NCI-H2227 treated with DMSO at 0.1 percent for 48 hours (cell line): ENCODE results near the gene DNMBP.
"Not testable (repeated sequence)": the region's sequence is repeated elsewhere in the genome, so short reads cannot be mapped to it uniquely, and the experiment has no call there.

Source experiments
- DNase-seq: peaks from one replicate; lab custom pipeline; 2025; lab: John Stamatoyannopoulos, UW

DNMBP gene

DNA sequence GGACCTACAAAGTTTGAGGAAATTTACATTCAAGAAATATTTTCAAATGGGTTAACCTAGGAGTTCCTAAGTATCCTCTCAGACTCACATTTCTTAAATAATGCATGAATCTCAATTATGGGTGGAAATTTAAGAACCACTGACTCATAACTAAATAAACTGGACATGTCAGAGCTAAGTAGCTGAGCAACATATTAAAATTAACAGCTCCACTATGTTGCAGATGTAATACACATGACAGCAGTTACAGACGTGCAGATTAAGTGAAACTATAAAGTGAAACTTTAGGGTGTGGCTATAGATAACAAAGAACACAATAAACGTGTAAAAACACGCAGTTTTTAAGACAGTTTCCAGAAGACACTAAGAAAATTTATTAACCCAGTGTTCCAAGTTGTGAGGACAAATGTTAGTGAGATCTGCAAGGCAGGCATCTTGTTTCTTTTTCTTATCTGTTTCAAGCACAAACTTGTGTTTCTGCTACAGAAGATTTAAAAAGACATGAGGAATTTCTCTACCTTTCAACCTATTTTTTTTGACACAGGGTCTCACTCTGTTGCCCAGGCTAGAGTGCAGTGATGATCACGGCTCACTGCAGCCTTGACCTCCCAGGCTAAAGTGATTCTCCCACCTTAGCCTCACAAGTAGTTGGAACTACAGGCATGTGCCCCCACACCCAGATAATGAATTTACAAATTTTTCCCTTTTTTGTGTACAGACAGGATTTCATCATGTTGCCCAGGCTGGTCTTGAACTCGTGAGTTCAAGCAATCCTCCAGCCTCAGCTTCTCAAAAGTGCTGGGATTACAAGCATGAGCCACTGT is 25.3 kb downstream of the DNMBP start:
- no peak for DNase-seq

DNA sequence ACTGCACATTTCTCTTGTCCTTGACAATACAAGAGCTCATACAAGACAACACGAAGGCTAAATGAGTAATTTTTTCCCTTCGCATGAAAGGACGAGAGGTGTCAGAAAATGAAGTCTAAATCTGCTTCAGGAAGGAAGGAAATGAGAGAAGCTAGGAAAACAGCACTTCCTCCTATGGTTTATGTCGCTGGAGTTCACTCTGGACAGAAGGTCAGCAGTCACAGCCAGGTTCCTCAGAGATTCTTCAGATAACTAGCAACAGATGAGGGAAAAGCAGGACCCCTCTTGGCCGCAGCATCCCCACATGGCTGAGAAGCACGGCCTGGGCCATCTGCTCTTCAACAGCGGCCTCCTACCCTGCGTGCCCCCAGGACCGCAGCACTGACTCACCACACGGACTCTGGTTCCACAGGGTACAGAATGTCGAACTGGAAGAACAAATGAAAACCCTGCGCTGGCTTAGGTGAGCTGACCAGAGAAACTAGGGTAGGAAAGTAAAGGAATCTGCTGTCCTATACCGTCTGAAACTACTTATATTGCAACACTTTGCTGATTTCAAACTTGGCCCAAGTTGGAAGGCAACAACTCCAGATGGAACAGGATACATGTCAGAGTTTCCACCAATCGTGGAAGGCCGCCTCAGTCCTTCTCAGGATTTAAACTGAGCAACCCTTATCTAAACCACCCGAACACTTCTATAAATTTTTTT is 26.3 kb downstream of the DNMBP start:
- DNase-seq = no peak

DNA sequence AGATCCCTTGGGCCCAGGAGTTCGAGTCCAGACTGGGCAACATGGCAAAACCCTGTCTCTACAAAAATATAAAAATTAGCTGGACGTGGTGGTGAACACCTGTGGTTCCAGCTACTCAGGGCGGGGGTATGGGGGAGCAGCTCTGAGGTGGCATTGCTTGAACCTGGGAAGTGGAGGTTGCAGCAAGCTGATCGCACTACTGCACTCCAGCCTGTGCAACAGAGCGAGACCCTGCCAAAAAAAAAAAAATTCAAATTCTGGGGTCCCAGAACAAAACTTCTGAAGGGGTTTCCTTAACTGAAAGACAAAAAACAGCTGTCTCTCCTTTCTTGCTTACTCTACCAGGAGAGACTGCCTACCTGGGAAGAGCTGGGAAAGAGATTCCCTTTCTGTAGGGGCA is 27.0 kb downstream of the DNMBP start:
- DNase-seq = no peak

DNA sequence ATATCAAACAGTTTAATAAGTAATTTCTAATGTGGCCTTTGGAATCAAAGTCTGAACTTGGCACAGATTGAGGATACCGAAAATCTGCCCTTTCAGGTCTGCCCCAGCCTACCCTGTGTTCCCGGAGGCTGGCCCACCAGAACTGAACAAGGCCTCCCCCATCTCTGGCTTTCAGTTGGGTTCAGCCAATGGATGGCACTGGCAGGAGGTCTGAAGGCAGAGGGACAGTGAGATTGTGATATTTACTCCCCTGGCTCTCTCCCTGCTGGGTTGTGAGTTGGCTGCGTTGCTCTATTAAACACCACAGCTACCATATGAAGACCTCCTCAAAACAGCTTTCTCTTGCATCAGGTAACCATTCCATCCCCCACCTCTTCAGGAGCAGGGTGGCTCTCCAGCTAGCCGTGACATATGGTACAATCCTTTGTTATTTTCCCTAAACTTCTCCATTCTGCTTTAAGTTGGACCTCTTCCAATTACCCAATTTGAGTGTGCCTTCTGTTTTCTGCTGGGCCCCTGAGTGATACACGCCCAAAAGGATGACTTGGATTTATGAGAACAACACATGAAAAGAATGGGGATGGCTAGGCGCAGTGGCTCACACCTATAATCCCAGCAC is 28.1 kb downstream of the DNMBP start:
- DNase-seq = no peak

DNA sequence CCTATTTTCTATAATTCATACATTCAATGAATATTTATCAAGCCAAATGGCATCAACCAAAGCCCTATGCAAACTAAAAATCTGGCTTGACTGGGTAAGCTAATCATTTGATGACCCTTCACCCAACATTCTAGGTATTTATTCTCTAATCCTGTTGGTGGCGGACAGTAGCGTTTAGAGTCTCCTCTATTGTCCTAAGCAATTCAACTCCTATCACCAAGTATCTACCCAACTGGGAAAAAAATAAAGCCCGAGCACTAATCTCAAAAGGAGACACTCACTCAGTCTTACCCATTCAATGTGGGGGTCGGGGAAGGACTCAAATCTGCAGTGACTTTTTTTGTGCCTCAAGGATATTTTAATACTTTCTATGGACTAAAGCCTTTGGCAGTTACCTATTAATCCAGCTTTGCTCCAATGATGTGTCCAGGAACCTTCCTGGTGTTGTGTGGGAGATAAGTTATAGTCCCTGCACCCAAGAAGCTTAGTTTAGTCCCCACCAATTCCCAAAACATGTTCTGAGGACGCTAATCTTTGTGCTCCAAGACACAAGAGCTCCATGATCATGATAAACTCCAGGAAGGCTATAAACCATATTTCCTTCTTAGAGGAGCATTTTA is 30.6 kb downstream of the DNMBP start:
- no peak for DNase-seq

DNA sequence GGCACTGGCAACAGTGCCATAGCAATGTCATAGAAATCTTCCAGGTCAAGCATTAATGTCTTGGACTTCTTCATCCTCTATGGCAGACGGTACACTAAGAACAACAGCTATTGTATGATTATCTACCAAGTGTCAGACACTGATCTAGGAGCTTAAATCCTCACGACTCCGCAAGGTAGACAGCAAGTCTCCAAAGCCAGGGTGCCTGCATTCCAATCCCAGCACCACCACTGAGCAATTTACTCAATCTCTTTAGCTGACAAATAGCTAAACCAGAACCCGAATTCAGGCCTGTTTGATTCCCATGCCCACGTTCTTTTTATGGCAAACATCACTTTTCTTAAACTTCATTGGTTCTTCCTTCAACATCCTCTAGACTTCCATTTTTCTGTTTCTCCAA is 31.8 kb downstream of the DNMBP start:
- DNase-seq = no peak

DNA sequence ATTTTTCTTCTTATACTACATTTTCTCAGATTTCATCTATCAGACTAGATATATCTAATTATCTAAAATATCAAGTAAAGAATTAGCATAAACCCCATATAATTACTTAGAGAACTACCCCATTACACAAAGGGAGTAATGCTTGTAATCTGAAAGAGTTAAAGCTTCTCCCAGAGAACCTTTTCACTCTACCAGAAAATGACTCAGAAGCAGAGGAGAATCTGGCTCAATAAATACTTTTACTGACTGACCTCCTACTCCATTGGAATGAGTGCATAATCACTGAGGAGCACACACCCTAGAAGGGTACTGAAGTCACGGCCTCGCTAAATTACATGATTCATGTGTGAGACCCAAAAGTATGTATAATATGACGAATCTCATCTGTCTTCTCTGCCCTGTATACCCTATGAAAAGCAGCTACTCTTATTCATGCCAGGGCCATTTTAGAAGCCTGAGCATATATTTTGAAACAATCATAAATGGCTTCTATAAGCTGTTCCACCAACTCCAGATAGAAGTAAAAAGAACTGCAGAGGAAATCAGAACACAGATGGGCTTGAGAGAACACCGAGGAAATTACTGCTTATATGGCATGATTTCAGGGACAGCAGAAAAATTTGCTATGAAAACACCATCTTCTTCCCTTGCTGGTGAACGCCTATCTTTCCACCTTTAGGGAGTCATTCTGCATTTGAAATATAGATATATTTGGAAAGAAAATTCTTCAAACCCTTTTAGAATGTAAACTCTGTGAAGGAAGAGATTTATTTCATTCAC is 32.7 kb downstream of the DNMBP start:
- DNase-seq = no peak

DNA sequence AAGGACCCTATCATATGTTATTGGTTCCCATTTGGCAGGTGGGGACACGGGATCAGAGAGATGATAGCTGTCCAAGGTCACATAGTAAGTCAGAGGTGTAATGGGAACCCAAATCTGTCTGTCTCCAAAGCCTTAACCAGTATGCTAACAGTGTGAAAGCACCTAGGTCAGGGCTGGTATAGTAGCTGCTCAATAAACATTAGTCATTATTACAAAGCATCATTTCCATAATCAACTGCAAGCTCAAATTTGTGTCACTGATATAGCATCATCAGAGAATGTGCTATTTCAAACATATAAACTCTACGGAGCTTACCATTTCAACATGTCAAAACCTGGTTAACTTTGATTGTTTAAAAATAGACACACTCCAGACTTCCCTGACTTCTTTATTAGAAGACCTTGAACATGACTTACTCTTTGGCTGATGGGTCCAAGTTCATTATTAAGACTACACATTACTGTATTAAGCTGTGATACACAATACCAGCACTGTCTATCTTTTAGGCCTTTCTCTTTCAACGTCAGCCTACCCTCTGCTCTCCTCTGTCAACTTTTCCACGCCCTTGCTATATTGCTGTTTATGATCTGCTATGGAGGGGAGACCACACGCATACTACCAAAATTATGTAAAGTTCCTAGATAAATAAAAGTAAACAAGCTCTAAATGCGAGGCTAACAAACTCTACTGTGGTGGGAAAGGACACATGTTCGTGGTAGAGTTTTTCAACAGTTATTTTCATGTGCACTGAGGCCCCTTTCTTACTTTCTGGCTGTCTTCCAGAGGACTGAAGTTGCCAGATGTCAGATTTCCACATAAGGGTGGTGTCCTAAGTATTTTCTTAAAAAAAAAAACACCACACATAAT is 33.6 kb downstream of the DNMBP start:
- no peak for DNase-seq

DNA sequence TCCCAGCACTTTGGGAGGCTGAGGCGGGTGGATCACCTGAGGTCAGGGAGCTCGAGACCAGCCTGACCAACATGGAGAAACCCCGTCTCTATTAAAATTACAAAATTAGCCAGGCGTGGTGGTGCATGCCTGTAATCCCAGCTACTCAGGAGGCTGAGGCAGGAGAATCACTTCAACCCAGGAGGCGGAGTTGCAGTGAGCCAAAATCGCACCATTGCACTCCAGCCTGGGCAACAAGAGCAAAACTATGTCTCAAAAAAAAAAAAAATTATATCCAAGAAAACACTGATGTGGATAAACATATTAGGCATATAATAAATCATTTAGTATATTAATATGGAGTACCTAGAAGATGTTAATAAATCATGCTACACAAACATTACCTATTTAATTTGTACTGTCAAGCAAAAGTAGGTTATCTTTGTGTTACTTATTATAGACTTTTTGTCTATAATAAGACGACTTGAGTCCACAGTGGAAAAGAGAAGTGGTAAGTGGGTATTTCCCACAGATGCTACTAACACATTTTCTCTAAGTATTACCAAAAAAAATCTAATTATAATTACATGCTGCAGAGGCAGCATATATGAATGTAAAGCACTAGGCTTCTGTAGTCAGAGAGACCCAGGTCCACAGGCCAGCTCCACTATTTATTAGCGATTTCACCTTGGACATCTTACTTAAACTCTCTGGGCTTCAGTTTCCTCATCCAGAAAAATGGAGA is 34.5 kb downstream of the DNMBP start:
- DNase-seq = no peak

DNA sequence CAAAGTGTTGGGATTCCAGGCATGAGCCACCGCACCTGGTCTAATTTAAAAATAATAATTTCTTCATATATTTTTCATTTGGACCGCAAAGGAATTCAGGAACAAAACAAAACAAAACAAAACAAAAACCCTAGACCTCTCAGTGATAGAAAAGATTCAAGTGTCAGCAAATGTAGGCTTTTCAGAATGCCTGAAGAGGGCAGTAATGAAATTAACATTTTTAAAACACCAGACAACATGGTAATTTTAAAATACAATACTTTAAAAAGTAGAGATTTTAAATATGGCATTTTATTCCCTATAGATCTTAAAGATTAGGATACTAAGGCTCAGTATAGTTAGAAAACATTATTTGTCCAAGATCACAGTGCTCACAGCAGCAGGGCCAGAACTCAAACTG is 36.6 kb downstream of the DNMBP start:
- DNase-seq = no peak

DNA sequence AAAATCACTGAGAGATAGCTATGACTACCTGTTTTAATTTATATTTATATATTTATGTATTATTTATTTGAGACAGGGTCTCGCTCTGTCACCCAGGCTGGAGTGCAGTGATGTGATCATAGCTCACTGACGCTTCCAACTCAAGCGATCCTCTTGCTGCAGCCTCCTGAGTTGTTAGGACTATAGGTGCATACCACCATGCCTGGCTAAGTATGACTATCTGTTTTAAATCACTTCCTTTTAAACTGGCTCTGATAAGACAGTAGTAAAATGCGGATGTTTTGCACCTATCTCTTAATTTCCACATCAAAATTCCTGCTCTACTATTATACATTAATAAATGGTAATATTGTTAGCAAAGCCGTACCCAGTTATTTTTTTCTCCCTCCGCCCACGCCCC is 41.8 kb downstream of the DNMBP start:
- no peak for DNase-seq

DNA sequence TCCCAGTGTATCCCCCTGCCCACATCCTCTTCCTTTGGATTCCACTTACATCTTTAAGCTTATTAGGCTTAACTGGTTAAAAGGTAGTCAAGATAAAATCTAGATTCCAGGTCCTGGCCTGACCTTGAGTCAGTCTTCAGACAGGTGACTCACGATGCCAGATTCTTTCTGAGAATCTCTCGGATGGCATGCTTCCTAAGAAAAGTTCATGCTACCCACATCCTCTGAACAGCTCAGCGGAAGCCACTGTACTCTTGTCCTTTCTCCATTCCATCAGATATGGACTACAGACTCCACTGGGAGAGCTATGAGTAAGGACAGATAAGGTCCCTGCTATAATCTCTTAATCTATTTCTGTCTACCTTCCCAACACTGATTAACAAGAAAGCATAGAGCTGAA is 43.4 kb downstream of the DNMBP start:
- no peak for DNase-seq

DNA sequence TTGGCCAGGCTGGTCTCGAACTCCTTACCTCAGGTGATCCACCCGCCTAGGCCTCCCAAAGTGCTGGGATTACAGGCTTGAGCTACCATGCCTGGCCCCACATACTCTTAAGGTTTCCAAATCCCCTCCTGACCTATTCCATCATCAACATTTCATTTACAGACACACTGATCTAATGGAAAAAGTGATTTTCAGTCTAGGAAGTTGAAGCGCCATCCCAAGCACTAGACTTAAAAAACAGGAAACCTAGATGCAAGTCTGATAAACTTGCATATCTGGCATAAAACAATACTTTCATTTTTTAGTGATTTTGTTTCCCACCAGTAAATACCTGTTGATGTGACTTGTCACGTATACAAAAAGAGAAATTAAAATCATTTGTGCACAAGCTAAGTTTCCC is 44.0 kb downstream of the DNMBP start:
- DNase-seq = no peak

DNA sequence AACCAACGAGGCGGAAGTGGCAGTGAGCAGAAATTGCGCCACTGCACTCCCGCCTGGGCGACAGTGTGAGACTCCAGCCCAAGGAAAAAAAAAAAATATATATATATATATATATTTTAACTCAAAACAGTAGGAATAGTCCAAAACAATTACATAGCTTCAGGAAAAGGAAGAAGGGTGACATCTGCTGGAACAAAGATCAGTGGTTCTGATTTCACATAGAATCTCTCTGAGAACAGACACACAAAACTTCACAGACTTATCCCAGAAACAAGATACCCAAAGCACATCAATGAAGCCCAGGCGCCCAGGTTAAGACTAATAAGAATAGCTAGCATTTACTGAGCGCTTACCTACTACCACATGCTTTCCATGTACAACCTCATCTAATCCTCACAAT is 45.0 kb downstream of the DNMBP start:
- DNase-seq = no peak

DNA sequence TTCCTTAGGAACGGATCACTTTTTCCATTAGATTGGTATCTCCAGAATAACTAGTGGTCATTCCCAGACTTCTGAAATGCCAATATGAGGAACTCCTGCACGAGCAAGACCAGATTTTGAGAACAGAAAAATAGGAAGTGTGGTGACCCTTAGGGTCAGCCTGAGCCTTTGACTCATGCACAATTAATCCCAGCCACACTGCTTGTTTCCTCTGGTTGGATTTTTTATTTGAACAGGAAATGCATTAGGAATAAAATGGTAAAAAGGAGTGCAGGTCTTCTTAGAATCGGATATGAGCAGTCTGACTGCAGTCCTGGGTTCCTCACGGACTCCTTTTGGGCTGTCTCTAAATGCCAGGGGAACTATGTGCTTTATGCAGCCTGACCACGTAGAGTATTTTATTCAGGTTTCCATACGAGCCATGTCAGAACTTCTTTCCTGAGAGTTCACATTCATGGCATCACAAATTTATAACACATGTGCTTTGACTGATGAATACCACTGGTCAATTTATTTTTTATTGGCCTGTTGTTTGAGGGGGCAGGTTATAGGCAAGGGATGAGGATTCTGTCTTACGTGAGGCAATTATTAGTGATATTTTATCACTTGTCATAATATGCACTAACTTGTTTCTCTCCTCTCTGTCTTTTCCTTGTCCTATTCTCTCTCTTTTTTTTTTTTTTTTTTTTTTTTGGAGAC is 46.1 kb downstream of the DNMBP start:
- not testable (repeated sequence) for DNase-seq

DNA sequence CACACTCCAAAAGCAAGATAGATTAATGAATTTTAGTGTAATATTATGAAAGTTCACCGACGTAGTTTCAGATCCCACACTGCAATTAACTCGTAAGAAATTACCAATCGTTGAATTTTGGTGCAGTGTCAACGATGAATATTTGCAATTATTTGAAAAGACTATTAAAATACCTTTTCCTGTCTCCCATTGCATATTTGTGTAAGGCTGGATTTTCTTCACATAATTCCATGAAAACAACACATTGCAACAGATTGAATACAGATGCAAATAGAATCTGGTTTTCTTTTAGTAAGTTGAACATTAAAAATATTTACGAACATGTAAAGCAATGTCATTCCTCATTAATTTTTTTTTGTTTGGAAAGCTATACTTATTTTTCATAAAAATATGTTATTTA is 50.9 kb downstream of the DNMBP start:
- DNase-seq = no peak

DNA sequence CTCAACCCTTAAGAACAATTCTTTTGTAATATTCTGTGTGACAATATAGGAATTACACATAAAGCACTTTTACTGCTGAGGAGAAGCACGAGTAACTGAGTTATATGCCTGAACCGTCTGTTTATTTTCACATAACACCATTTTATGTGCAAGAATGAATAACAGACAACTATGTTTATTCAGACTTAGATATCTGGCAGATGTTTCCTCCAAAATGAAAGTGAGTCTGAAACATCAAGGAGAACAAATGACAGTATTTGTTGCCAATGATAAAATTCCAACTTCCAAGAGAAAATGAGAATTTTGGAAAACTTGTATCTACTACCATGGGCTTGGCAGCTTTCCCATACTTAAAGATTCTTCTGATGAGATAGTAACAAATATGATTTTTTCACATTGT is 51.4 kb downstream of the DNMBP start:
- no peak for DNase-seq

DNA sequence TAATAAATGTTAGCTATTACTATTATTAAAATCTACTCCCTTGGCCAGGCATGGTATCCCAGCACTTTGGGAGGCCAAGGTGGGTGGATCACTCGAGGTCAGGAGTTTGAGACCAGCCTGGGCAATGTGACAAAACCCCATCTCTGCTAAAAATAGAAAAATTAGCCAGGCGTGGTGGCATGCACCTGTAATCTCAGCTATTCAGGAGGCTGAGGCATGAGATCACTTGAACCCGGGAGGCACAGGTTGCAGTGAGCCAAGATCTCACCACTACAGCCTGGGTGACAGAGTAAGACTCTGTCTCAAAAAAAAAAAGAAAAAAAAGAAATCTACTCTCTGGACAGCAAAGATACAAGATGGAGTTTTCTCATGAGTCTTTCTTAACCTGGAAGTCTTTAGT is 56.2 kb downstream of the DNMBP start:
- not testable (repeated sequence) for DNase-seq

DNA sequence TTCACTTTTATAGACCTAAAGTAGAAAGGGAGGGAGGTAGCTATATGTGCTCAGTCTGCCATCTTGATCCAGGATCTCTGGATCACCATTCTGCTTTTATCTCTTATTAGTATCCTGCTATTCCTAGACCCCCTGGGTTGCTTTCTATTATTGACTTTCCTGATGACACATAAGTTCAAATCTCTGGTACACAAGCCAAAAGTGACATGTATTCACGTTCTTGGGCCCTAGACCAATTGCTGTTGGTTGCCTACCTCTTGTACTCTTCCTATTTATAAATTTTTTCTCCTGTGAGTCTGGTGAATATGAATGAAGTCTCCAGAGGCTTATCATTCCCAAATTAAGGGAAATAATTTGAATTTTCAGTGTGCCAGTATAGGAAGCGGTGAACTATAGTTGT is 56.9 kb downstream of the DNMBP start:
- DNase-seq = no peak

DNA sequence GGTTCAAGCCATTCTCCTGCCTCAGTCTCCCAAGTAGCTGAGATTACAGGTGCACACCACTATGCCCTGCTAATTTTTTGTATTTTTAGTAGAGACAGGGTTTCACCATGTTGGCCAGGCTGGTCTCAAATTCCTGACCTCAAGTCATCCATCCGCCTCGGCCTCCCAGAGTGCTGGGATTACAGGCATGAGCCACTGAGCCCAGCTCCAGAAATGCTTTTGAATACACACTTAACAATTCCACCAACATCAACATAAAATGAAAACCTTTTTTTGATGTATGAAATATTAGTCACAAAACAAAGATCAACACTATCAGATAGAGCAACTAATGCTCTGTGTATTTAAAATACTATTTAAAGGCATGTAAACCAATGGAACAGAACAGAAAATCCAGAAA is 63.7 kb downstream of the DNMBP start:
- DNase-seq = not testable (repeated sequence)
